Pancreas (tissue), 10 donors: ENCODE measurements around the gene DUSP1. TPM values are rescaled to one million over a fixed set of nuclear protein-coding genes. Genes with fewer than 3 reads are reported as not detected.
"Not testable (repeated sequence)": the region's sequence is repeated elsewhere in the genome, so short reads cannot be mapped to it uniquely, and the experiment has no call there.

Experiments
- ATAC-seq, 4 donors: fragments of 200-7000 bp; cut with Tn5 transposase; one replicate each; pipeline versions ENCODE4 v1.8.0 to v1.9.1; 2020; ENCODE audit warnings: mild to moderate bottlenecking in 4 of 4, moderate library complexity in 4 of 4
- DNase-seq, 6 donors: peaks; one replicate each; pipeline ENCODE4 v3.0.0-alpha.2; 2020
- FAIRE-seq: peaks from 2 replicates; lab custom pipeline; 2012; peaks lifted over from hg19 to GRCh38; lab: Jason Lieb, UNC
- H3K27ac ChIP-seq, 4 donors: fragments of 200-600 bp; sonication (generic); 1 replicate in 3 of 4; 2 replicates in 1 of 4; pipeline versions ENCODE4 v1.5.0 to v1.8.0; 2020
- H3K27me3 ChIP-seq, 4 donors: fragments of 200-600 bp; one replicate each; pipeline ENCODE4 v1.8.0; 2021
- H3K36me3 ChIP-seq, 3 donors: fragments of 200-600 bp; sonication (generic) in 1 of 3; one replicate each; pipeline versions ENCODE4 v1.5.0 to v1.8.0; 2020 to 2021
- H3K4me1 ChIP-seq, 3 donors: fragments of 200-600 bp; one replicate each; pipeline ENCODE4 v1.8.0; 2021
- H3K4me3 ChIP-seq, 4 donors: fragments of 200-600 bp; sonication (generic) in 2 of 4; one replicate each; pipeline versions ENCODE4 v1.5.0 to v1.8.0; 2020 to 2021
- H3K9me3 ChIP-seq, 4 donors: fragments of 200-600 bp; one replicate each; pipeline ENCODE4 v1.8.0; 2021
- WGBS, 2 donors: extraction: QIAGEN DNeasy Blood & Tissue Kit; methylation state at CpG; one replicate each; pipeline ENCODE4 v1.1.7; 2013; 5-methylcytosine and 5-hydroxymethylcytosine counted together
- intact Hi-C, 3 donors: fragments of 100-400 bp; cut with DNase I; formaldehyde crosslinking; loops; one replicate each; pipeline versions ENCODE4 v1.11.1 to v1.14.2; 2022
- polyA plus RNA-seq, 2 donors: library from polyadenylated mRNA; stranded (reverse); fragments of 200-250 nt; gene quantifications; one replicate each; pipeline ENCODE4 v1.2.3, GENCODE V29; 2013
- total RNA-seq, 6 donors: library from RNA; stranded (reverse); fragmentation: NEBNext Ultra II Directional in 4 of 6; extraction: Animal tissue kit (Norgen Biotek cat#: 25700) in 4 of 6; gene quantifications; one replicate each; pipeline versions ENCODE4 v1.2.1 to v1.2.4, GENCODE V29; 2021 to 2023
- TF ChIP-seq, protein P1 (sequence below), 4 donors: fragments of 200-600 bp; sonication (generic) in 3 of 4; IDR thresholded peaks; one replicate each; pipeline versions ENCODE4 v1.5.0 to v1.8.0; 2021; ENCODE audit warnings: antibody characterized with exemption in 4 of 4
- donor health status: healthy with polysubstance abuse.
- donor health status: DM: no; HTN: no; CAD: no; lungs with moderate emphysema.
- donor health status: DM: no; HTN: no; CAD: no.
- donor health status: control.
- donor health status: control.
- donor health status: Bipolar disorder and iron deficiency.
- donor health status: DM: yes; HTN: yes; CAD: no.
- donor health status: DM: no; HTN: no; CAD: no.
- donor health status: DM: no; HTN: no; CAD: no.
- donor health status: DM: yes; HTN: yes; CAD: no.

The DUSP1 gene
- total and polyA plus RNA-seq, 8 donors = 18.6 to 198 (median 55.5) TPM

DNA sequence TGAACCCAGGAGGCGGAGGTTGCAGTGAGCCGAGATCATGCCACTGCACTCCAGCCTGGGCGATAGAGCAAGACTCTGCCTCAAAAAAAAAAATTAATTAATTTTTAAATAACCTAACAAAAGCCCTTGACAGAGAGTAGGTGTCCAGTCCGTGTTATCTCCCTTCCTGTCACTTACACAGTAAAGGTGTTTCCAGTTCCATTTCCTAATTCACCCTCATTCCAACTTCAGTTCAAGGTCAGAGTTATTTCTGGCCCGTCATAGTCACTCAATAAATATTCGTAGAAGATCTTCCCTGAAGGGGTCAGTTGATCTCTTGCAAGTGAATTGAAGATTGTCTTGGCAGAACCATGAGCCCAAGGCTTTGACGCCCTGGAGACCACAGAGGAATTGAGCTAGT, 46.7 kb upstream of the DUSP1 start:
- 60 to 68% methylated on average over 7 of the region's 7 CpGs for WGBS, 2 donors
- no peak overlapping the region for H3K27ac ChIP-seq
- TF ChIP-seq, protein P1, sequence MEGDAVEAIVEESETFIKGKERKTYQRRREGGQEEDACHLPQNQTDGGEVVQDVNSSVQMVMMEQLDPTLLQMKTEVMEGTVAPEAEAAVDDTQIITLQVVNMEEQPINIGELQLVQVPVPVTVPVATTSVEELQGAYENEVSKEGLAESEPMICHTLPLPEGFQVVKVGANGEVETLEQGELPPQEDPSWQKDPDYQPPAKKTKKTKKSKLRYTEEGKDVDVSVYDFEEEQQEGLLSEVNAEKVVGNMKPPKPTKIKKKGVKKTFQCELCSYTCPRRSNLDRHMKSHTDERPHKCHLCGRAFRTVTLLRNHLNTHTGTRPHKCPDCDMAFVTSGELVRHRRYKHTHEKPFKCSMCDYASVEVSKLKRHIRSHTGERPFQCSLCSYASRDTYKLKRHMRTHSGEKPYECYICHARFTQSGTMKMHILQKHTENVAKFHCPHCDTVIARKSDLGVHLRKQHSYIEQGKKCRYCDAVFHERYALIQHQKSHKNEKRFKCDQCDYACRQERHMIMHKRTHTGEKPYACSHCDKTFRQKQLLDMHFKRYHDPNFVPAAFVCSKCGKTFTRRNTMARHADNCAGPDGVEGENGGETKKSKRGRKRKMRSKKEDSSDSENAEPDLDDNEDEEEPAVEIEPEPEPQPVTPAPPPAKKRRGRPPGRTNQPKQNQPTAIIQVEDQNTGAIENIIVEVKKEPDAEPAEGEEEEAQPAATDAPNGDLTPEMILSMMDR (IDR thresholded peaks at IDR 0.05) = no peak
- no peaks in the 10 kb centered on the region for H3K4me1 ChIP-seq
- no peak for ATAC-seq
- no peak for FAIRE-seq
- no peaks in the 10 kb centered on the region for H3K27me3 ChIP-seq
- no peak for DNase-seq
- no peak overlapping the region for H3K4me3 ChIP-seq
- no peaks in the 10 kb centered on the region for H3K9me3 ChIP-seq
- intact Hi-C loops = no loop called here
- H3K36me3 ChIP-seq = no peaks in the 10 kb centered on the region

DNA sequence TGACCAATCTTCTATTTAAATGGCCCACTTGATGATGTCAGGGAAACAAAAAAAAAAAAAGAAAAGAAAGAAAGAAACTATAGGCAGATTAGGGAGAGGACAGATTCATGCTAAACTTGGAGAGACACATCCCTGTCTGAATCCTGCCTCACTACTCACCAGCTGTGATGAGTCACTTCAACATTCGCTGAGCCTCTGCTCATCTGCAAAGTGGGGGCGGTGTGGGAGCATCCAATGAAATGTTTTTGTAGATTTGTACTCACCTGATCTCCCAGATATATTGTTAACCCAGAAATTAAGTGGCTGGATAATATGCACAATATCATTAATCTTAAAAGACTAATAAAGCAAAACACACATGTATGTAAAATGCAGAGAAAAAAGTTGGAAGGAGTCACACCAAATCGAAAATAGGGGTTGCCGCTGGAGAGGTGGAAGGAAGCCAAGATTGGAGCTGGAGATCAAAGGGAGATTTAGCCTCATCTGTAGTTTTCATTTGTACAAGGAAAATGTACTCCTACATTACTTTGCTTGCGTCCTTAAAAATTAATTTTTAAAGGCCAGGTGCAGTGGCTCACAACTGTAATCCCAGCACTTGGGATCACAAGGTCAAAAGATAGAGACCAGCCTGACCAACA, 46.0 kb upstream of the DUSP1 start:
- FAIRE-seq = no peak

DNA sequence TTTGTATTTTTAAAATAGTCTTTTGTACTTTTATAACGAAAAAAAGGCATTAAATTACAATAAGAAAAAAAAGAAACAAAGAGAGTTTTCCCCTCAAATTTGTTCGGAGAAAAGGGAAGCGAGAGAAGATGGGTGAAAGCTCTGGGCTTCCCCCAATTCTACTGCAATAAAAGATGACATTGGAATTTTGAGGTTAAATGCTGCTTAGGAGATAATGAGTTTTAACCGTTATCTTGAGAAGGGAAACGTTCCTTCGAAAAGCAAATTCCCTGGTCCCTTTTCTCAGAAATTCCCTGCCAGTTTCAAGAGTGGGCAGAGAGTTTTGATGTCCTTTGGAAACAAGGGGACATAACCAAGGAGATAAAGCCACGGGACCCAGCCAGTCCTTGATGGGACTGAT, 44.6 kb upstream of the DUSP1 start:
- Histone ChIP-seq H3K4me1 (no peaks in the 10 kb centered on the region), H3K36me3 (no peaks in the 10 kb centered on the region), H3K27me3 (no peaks in the 10 kb centered on the region), H3K9me3 (no peaks in the 10 kb centered on the region), H3K27ac (no peak overlapping the region), H3K4me3 (no peak overlapping the region)
- 66 to 73% methylated on average over 7 of the region's 7 CpGs for WGBS, 2 donors
- TF ChIP-seq, protein P1 (IDR thresholded peaks at IDR 0.05) = no peak
- FAIRE-seq (no peak), DNase-seq (no peak), ATAC-seq (no peak)
- intact Hi-C loops = no loop called here

More for the DNA sequence above, 46.0 kb upstream of the DUSP1 start:
- Histone ChIP-seq H3K9me3 (no peaks in the 10 kb centered on the region), H3K4me3 (no peak overlapping the region), H3K27me3 (no peaks in the 10 kb centered on the region), H3K36me3 (no peaks in the 10 kb centered on the region), H3K27ac (no peak overlapping the region), H3K4me1 (no peaks in the 10 kb centered on the region)
- ATAC-seq (peak in 1 of 4 donors; percentile 65), DNase-seq (no peak)
- TF ChIP-seq, protein P1 (IDR thresholded peaks at IDR 0.05) = no peak
- intact Hi-C loops = no loop called here
- 66 to 74% methylated on average over 5 of the region's 5 CpGs for WGBS, 2 donors

DNA sequence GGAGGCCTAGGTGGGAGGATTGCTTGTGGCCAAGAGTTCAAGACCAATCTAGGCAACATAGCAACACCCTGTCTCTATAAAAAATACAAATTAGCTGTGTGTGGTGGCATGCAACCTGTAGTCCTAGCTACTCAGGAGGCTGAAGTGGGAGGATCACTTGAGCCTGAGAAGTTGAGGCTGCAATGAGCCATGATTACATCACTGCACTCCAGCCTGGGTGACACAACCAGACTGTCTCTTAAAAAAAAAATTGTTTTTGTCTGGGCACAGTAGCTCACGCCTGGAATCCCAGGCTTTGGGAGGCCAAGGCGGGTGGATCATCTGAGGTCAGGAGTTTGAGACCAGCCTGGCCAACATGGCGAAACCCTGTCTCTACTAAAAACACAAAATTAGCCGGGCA, 40.0 kb upstream of the DUSP1 start:
- H3K4me3 ChIP-seq, DNase-seq, intact Hi-C loops, ATAC-seq, H3K27ac ChIP-seq, H3K4me1 ChIP-seq, FAIRE-seq, H3K36me3 ChIP-seq, H3K9me3 ChIP-seq, H3K27me3 ChIP-seq: not testable (repeated sequence)
- 93 to 96% methylated on average over 4 of the region's 4 CpGs for WGBS, 2 donors

DNA sequence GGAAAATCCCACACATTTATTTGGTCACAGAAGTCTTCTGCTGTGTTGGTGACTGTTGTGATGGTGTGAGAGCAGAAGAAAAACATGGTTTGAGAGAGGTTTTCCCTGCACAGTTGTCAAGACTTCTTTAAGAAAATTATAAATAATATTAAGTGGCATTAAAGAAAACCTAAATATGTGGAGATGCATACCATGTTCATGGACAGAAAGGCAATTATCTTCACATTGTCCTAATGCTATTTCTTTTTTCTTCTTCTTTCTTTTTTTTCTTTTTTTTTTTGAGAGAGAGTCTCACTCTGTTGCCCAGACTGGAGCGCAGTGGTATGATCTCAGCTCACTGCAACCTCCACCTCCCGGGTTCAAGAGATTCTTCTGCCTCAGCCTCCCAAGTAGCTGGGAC, 38.8 kb upstream of the DUSP1 start:
- FAIRE-seq = no peak
- ATAC-seq = no peak

More for the DNA sequence above, 38.8 kb upstream of the DUSP1 start:
- peaks cover 0 to 4% (median 3%) of the 10 kb centered on the region in 3 donors for H3K4me1 ChIP-seq
- no peak overlapping the region for H3K27ac ChIP-seq
- H3K9me3 ChIP-seq = no peaks in the 10 kb centered on the region
- no peak for DNase-seq
- intact Hi-C loops = no loop called here
- no peak overlapping the region for H3K4me3 ChIP-seq
- H3K27me3 ChIP-seq = no peaks in the 10 kb centered on the region
- WGBS, 2 donors = 97 to 98% methylated on average over 2 of the region's 2 CpGs
- TF ChIP-seq, protein P1 (IDR thresholded peaks at IDR 0.05) = no peak
- H3K36me3 ChIP-seq = no peaks in the 10 kb centered on the region
